Heart left ventricle (tissue), 16 donors: ENCODE data around the gene RNF182. TPM values are rescaled to one million over a fixed set of nuclear protein-coding genes. Genes with fewer than 3 reads are reported as not detected.

Experiments used
- ATAC-seq, 4 donors: fragments of 200-7000 bp; cut with Tn5 transposase; one replicate each; pipeline ENCODE4 v1.9.1; 2020 to 2022; ENCODE audit warnings: moderate library complexity in 4 of 4, mild to moderate bottlenecking in 3 of 4, moderate number of reproducible peaks in 1 of 4
- DNase-seq, 5 donors: peaks; one replicate each; pipeline ENCODE4 v3.0.0-alpha.2; 2020
- H3K27ac ChIP-seq, 12 donors: fragments of 200-600 bp; sonication (generic) in 4 of 12; one replicate each; pipeline versions ENCODE4 v1.5.0 to v1.8.0; 2016 to 2022; ENCODE audit warnings: mild to moderate bottlenecking in 2 of 12
- H3K27me3 ChIP-seq, 9 donors: fragments of 200-600 bp; sonication (generic) in 2 of 9; one replicate each; pipeline versions ENCODE4 v1.5.1 to v1.8.0; 2016 to 2022; ENCODE audit warnings: mild to moderate bottlenecking in 3 of 9
- H3K36me3 ChIP-seq, 9 donors: fragments of 200-600 bp; sonication (generic) in 2 of 9; one replicate each; pipeline versions ENCODE4 v1.5.0 to v1.8.0; 2018 to 2022; ENCODE audit warnings: mild to moderate bottlenecking in 2 of 9
- H3K4me1 ChIP-seq, 12 donors: fragments of 200-600 bp; sonication (generic) in 4 of 12; one replicate each; pipeline versions ENCODE4 v1.5.0 to v1.8.0; 2016 to 2022; ENCODE audit warnings: mild to moderate bottlenecking in 3 of 12
- H3K4me3 ChIP-seq, 12 donors: fragments of 200-600 bp; sonication (generic) in 4 of 12; one replicate each; pipeline versions ENCODE4 v1.5.0 to v1.8.0; 2017 to 2022; ENCODE audit warnings: mild to moderate bottlenecking in 9 of 12, moderate library complexity in 4 of 12
- H3K9me3 ChIP-seq, 12 donors: fragments of 200-600 bp; sonication (generic) in 4 of 12; one replicate each; pipeline versions ENCODE4 v1.5.0 to v1.8.0; 2016 to 2022; ENCODE audit warnings: mild to moderate bottlenecking in 1 of 12
- CTCF ChIP-seq, 12 donors: fragments of 200-600 bp; sonication (generic) in 4 of 12; IDR thresholded peaks; one replicate each; pipeline versions ENCODE4 v1.5.0 to v1.8.0; 2018 to 2022; ENCODE audit warnings: antibody characterized with exemption in 12 of 12, mild to moderate bottlenecking in 5 of 12
- POLR2A ChIP-seq, 2 donors: fragments of 450-650 bp; IDR thresholded peaks; one replicate each; pipeline ENCODE4 v1.6.1; 2017; ENCODE audit warnings: antibody characterized with exemption in 2 of 2, mild to moderate bottlenecking in 2 of 2, moderate library complexity in 2 of 2
- WGBS, 4 donors: extraction: QIAGEN DNeasy Blood & Tissue Kit in 2 of 4; methylation state at CpG; one replicate each; pipeline versions ENCODE4 v1.1.5 to v1.1.7; 2013 to 2018; 5-methylcytosine and 5-hydroxymethylcytosine counted together
- intact Hi-C, 10 donors: fragments of 100-400 bp; cut with DNase I; formaldehyde crosslinking; loops; one replicate each; pipeline versions ENCODE4 v1.11.1 to v1.14.2; 2022
- polyA plus RNA-seq, 2 donors: library from polyadenylated mRNA; stranded (reverse); fragments of 200-250 nt; gene quantifications; one replicate each; pipeline ENCODE4 v1.2.3, GENCODE V29; 2013
- total RNA-seq, 9 donors: library from RNA; depleted of rRNA in 2 of 9; stranded (reverse); fragments of >200 nt in 2 of 9; fragmentation: NEBNext Ultra II Directional in 3 of 9; extraction: Animal tissue kit (Norgen Biotek cat#: 25700) in 3 of 9; gene quantifications; one replicate each; pipeline versions ENCODE4 v1.1.0 to v1.2.4, GENCODE V29; 2016 to 2023
- donor health status: ischemic (EF 13 %, LVEDD 7.1; RV severe dilation, severe dysfunction).
- donor health status: healthy with polysubstance abuse.
- donor health status: DM: no; HTN: yes; CAD: no.
- donor health status: DM: no; HTN: no; CAD: no.
- donor health status: ischemic (EF 25% LVEDD 6.9; RV normal size, moderate dysfunction).
- donor health status: ischemic (EF 25% LVEDD 5.7; RV mildly dilated, moderate dysfunction).
- donor health status: healthy.
- donor health status: DM: yes; HTN: yes; CAD: no.
- donor health status: ischemic (EF 35%, LVEDD 5.7; RV mildly dilated, moderate dysfunction).
- donor health status: nonischemic (EF 11% LVEDD 7.7; RV severe dilation, severe dysfunction).
- donor health status: DM: yes; HTN: yes; CAD: no.
- donor health status: PGD.
- donor health status: ischemic (EF 29% LVEDD 5.4; RV normal size, mild dysfunction).
- donor health status: nonischemic (EF 23%, LVEDD 6.1; RV moderate dilation, normal function).

The RNF182 gene
- total and polyA plus RNA-seq, 11 donors, result 0.07 to 0.75 (median 0.39) TPM; not detected in 8

- Histone ChIP-seq H3K27ac (no peak overlapping the region), H3K9me3 (no peaks in the 10 kb centered on the region), H3K36me3 (no peaks in the 10 kb centered on the region), H3K27me3 (peaks cover 0 to 19% (median 0%) of the 10 kb centered on the region in 9 donors), H3K4me1 (no peaks in the 10 kb centered on the region), H3K4me3 (no peak overlapping the region)
- DNase-seq (no peak), ATAC-seq (no peak)
- intact Hi-C loops, result no loop called here
- TF ChIP-seq POLR2A (IDR thresholded peaks at IDR 0.05) (no peak), CTCF (IDR thresholded peaks at IDR 0.05) (no peak)
- 93 to 97% (median 95%) methylated on average over 29 to 47 of the region's 47 CpGs for WGBS, 4 donors
Measured at GRCh38 chr6:14002176-14002947, 77.6 kb downstream of the RNF182 start.

- intact Hi-C loops, result no loop called here
- Histone ChIP-seq H3K9me3 (no peaks in the 10 kb centered on the region), H3K4me3 (no peak overlapping the region), H3K4me1 (no peaks in the 10 kb centered on the region), H3K27ac (no peak overlapping the region), H3K27me3 (peaks cover 0 to 31% (median 0%) of the 10 kb centered on the region in 9 donors), H3K36me3 (no peaks in the 10 kb centered on the region)
- TF ChIP-seq CTCF (IDR thresholded peaks at IDR 0.05) (no peak), POLR2A (IDR thresholded peaks at IDR 0.05) (no peak)
- 76 to 79% (median 79%) methylated on average over 9 of the region's 9 CpGs for WGBS, 4 donors
- DNase-seq, result no peak
- no peak for ATAC-seq
Measured at GRCh38 chr6:14004258-14004657, 79.5 kb downstream of the RNF182 start.

DNA sequence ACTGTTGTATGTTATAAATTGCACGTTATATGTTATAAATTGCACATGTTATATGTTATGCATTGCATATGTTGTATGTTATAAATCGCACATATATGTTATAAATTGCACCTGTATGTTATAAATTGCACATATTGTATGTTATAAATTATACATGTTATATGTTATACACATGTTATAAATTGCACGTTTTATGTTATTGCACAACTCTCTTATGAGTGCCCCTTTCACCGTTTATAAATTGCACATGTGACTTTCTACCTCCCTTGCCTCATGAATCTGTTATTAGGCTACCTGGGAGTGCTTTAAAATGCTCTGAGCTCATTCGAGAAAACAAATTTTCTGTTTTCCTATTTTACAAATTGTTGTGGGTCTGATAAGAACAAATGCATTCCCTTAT, 84.1 kb downstream of the RNF182 start:
- no peak overlapping the region for H3K27ac ChIP-seq
- no peak for DNase-seq
- 85 to 93% (median 89%) methylated on average over 5 of the region's 5 CpGs for WGBS, 4 donors
- H3K36me3 ChIP-seq, result no peaks in the 10 kb centered on the region
- H3K4me1 ChIP-seq, result no peaks in the 10 kb centered on the region
- TF ChIP-seq POLR2A (IDR thresholded peaks at IDR 0.05), result no peak
- TF ChIP-seq CTCF (IDR thresholded peaks at IDR 0.05), result no peak
- peaks cover 0 to 8% (median 0%) of the 10 kb centered on the region in 12 donors for H3K9me3 ChIP-seq
- ATAC-seq, result no peak
- intact Hi-C loops, result no loop called here
- H3K27me3 ChIP-seq, result peaks cover 0 to 39% (median 0%) of the 10 kb centered on the region in 9 donors
- no peak overlapping the region for H3K4me3 ChIP-seq

DNA sequence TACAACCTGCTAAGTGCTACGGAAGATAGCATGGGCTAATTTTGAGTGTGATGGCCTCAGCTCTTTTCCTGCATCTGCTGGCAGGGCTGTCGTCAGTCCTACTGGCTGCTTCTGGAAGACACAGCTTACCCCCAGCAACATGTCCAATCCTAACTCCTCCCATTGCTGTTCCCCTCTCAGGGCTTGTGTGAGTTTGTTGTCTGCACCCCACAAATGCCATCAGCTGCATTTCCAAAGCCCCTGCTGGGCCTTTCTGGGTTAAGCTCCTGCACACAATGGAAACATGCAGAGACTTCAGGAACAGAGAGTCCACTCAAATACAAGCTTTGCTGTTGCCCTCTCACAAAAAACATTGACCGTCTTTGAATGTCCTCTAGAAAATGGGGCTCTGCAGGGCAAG, 84.7 kb downstream of the RNF182 start:
- H3K27ac ChIP-seq, result no peak overlapping the region
- no peaks in the 10 kb centered on the region for H3K4me1 ChIP-seq
- WGBS, 4 donors, result 42 to 62% (median 52%) methylated on average over 3 of the region's 3 CpGs
- TF ChIP-seq CTCF (IDR thresholded peaks at IDR 0.05) (no peak), POLR2A (IDR thresholded peaks at IDR 0.05) (no peak)
- ATAC-seq, result no peak
- DNase-seq, result no peak
- H3K27me3 ChIP-seq, result peaks cover 0 to 39% (median 0%) of the 10 kb centered on the region in 9 donors
- H3K36me3 ChIP-seq, result no peaks in the 10 kb centered on the region
- peaks cover 0 to 8% (median 0%) of the 10 kb centered on the region in 12 donors for H3K9me3 ChIP-seq
- intact Hi-C loops, result no loop called here
- no peak overlapping the region for H3K4me3 ChIP-seq
